Measurements from ENCODE around the gene RTN4R.
A peak's percentile ranks its signal among the peaks of the same experiment; 100 is the strongest.

RTN4R gene

DNA sequence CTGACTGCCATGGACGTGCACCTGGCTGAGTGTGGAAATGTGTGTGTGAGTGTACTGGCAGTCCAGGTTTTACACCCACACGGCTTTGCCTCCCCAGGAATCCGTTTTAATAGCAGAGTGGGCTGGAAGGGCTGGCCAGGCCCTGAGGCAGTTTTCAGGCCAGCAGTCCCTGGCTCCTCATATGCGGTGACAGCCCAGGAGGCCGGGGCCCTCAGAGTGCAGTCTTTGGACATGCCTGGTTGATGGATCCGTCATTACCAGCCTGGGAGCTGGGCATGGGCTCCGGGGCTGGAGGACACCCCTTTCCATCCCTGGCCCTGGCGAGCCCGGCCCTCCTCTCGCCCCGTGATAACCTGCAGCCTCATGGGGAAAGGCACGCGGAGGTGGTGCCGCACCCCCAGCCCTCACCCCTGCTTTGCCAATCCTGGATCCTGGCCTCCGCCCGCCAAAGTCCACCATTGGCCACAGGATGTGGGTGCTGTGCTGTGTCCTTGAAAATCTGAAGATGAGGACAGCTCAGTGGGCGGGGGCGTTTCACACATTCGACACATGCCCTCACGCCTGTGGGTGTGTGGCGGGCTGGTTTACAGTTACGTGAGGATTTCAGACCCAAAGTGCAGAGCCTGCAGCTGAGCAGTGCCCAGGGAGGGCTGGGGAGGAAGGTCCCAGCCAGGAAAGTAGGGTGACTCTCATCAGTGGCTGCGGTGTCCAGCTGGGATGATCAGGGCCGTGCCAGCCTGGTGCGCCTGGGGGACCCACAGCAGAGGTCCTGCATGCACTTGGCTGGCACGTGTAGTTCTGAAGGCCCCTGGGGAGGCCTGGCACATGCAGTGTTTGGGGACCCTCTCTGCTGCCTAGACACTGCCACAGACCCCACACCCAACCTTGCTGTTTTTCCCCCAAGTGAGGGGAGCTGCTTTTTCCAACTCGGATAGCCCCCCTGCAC lies 55.1 kb downstream of the RTN4R start:
- DNase-seq, result no peak

DNA sequence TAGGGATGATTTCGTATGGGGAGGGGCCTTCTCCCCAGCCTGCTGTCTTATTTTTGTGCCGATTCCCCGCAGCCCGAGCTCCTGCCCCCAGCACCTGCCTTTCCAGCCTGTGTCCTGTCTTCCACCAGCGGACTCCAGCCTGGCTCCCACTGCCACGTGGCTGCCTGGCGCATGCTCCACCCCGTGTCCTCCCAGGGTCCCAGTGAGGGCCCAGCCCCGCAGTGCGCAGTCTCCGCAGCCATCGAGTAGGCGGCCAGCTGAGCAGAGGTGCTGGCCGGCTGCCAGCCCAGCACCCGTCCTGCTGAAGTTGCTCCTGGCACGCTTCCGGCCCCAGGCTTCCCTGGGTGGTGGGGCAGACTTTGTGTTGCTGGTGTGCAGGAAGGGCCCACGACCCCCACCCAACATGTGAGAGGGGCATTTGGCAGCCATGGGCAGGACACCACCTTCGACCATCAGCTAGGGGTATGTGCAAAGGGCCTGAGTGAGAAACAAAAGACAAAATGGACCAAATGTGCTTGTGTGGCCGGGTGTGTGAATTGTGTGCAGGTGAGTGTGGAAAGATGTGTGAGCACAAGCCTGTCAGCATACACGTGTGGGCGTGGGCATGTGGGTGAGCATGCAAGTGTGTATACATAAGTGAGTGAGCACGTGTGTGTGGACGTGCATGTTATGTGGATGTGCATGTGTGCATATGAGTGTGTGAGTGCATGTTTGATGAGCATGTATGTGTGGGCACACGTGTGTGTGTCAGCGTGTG lies 55.9 kb downstream of the RTN4R start:
- DNase-seq, result no peak

GRCh38 chr22:20211409-20211996 lies 56.6 kb downstream of the RTN4R start:
- no peak for DNase-seq

GRCh38 chr22:20210473-20211059 lies 57.6 kb downstream of the RTN4R start:
- no peak for DNase-seq

- DNase-seq, result no peak
These were observed 58.3 kb downstream of the RTN4R start for GRCh38 chr22:20209761-20210250.

DNA sequence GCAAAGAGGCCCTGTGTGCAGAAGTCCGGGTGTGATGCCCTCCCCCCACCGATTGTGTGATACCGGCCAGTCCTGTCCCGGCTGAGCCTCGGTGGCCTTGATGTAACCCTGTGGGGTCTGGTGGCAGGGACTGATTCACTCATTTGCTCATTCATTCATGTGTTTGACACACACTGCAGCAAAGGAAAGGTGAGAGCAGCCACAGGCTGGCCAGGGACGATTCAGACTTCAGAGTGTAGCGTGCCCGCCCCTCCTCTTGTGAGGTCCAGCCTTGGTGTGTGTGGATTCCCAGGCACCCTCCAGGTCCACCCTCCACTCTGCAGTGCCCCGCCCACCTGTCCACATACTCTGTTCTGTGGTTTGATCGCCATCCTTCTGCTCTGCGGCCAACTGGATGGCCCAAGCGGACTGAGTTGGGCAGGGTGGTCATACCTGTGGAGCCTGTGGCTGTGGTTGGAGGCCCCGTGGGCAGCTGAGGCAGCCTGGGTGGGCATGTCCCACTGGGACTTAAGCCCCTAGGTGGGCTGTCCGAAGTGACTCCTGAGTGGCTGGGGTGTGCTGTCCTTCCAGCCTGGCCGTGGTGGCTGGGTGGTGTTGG lies 59.3 kb downstream of the RTN4R start:
- no peak for DNase-seq

GRCh38 chr22:20207277-20208025 lies 60.7 kb downstream of the RTN4R start:
- DNase-seq, result no peak

DNA sequence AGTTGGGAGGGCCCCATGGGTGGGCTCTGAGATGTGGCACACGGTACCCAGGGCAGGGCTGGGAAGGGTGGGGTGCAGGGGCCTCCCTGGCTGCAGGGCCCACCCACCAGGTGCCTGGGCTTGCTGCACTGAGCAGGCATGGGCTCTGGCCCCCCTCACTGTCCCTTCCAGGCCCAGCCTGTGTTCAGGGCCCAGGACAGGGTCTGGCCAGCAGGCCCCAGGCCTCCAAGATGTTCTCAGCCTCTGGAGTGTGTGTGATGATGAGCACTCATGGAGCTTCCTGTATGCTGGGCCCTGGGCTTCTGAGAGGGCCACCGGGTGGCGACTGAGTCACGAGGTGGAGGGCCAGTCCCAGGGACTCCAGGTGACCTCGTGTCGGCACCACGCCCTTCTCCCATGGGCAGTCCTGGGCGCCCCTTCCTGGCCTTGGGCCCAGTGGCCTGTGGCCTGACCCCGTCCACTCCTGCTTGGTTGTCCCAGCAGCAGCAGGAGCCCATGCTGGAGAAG lies 61.4 kb downstream of the RTN4R start:
- DNase-seq, result no peak

DNA sequence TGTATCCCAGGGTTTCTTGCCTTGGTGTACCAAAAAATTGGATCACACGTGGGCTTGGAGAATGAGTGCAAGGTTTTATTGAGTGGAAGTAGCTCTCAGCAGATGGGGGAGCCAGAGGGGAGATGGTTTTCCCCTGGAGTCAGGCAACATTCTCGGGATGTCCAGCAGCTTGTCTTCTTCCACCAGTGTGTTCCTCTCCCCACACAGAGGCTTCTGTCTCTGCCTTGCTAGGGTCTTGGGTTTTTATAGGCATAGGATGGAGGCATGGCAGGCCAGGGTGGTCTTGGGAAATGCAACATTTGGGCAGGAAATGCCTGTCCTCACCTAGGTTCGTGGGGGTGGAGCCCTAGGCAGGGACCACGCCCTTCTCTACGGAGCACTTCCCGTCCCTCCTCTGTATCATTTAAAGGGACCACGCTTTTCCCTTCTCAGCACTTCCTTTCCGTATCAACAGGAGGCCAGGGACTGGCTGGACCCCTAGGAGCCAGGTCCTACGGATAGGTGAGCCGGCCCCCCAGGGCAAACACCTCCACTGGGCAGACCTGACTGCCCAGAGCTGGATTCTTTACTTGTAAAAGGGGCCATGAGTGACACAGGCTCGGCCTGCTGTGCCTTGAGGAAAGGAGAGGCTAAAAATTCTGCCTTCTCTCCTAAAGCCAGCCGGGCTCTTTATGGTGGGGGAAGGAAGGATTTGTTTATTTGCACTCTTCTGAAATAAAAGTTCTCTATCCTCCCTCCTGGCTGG lies 62.0 kb downstream of the RTN4R start:
- peak; percentile 17 to 52 (median 36) for DNase-seq

- no peak for DNase-seq
These were observed 62.6 kb downstream of the RTN4R start for GRCh38 chr22:20205464-20205963.

GRCh38 chr22:20204806-20205205 lies 63.3 kb downstream of the RTN4R start:
- no peak for DNase-seq

GRCh38 chr22:20204311-20204710 lies 63.8 kb downstream of the RTN4R start:
- no peak for DNase-seq

GRCh38 chr22:20203552-20204201 lies 64.4 kb downstream of the RTN4R start:
- no peak for DNase-seq

DNA sequence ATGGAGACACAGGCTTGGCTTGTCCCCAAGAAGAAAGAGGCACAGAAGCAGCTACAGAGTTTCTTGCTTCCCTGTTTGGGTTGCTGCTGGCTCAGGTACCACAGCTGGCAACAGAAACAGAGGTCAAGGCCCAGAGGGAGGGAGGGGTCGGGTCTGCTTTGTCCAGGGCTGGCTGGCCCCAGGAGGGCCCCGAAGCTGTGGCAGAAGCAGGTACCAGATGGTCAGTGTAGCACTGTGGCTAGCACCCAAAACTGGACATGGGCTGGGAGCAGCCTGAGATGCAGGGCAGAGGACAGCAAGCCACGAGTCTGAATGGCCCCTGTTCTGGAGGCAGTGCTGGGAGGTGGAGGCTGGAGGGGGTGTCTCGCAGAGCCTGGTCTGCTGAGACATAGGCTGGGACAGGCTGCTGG lies 65.0 kb downstream of the RTN4R start:
- no peak for DNase-seq

DNA sequence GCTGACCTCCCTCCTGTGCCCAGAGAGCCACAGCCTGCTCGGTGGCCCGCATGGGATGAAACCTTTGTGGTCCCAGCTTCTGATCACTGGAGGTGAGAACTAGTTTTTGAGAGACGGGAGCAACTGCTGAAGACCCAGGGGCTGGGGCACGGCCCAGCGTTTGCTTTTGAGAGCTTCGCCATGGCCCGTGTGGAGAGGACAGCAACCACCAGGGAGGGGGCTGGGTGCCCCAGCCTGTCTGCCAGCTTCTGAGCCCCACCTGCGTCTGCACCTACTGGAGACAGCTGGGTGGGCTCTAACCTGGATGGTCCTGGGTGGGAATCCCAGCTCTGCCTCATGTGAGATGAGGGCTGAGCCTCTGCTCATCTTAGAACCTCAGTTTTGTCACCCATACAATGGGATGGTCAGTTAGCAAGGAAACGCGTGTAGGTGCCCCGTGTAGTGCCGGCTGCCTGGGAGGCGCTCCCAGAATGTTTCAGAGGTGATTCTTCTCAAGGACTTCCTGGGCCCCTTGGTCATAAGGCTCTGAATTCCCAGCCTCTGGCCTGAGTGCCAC lies 66.2 kb downstream of the RTN4R start:
- no peak for DNase-seq

DNA sequence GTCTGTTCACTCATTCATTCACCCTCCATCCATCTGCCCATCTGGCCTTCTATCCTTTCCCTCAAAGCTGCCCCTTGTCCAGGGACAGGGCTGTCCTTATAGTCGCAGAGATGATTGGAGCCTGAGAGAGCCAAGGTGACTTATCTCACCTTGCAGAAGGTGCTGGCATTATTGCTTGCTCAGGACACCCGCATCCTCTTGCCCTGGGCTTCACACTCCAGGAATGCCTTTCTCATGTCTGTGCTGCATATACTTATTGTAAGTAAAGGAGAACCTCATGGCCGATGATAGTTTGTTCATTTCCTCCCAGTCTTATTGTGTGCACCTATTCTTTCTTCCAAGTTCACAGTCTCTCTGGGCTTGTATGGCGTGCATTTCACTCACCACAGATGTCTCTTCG lies 68.2 kb downstream of the RTN4R start:
- DNase-seq, result no peak

GRCh38 chr22:20199413-20199842 lies 68.7 kb downstream of the RTN4R start:
- no peak for DNase-seq

GRCh38 chr22:20198557-20199319 lies 69.4 kb downstream of the RTN4R start:
- DNase-seq, result no peak

Data from activated CD4-positive, CD25-positive, alpha-beta regulatory T cell (primary cell).